Fibroblast of lung (primary cell): ENCODE results near the gene CTNNBIP1. TPM values are rescaled to one million over a fixed set of nuclear protein-coding genes. Genes with fewer than 3 reads are reported as not detected.

Source experiments
- DNase-seq, 2 donors: peaks; one replicate each; pipeline versions ENCODE4 v3.0.0 to v3.0.0-alpha.2; 2010; ENCODE audit warnings: low read depth in 2 of 2
- H2AFZ ChIP-seq: 2 replicates; pipeline ENCODE4 v1.5.1; 2012; ENCODE audit warnings: low read length, control low read depth, inconsistent platforms
- H3K27ac ChIP-seq: 2 replicates; pipeline ENCODE4 v1.5.1; 2011; ENCODE audit warnings: low read length, control low read depth; ENCODE audit not compliant: insufficient read depth
- H3K27me3 ChIP-seq: 2 replicates; pipeline ENCODE4 v1.5.1; 2011; ENCODE audit warnings: mild to moderate bottlenecking, low read length; ENCODE audit not compliant: control insufficient read depth, insufficient read depth
- H3K36me3 ChIP-seq: 2 replicates; pipeline ENCODE4 v1.5.1; 2011; ENCODE audit warnings: low read length; ENCODE audit not compliant: control insufficient read depth, insufficient read depth
- H3K4me1 ChIP-seq: 2 replicates; pipeline ENCODE4 v1.5.1; 2011; ENCODE audit warnings: low read length; ENCODE audit not compliant: control insufficient read depth, insufficient read depth; ENCODE audit errors: extremely low read depth
- H3K4me2 ChIP-seq: 2 replicates; pipeline ENCODE4 v1.5.1; 2011; ENCODE audit warnings: low read length, control low read depth; ENCODE audit not compliant: insufficient read depth; ENCODE audit errors: extremely low read depth
- H3K4me3 ChIP-seq, 4 experiments: fragments of 200-600 bp in 1 of 4; sonication (generic) in 1 of 4; replicated peaks in 1 of 4; 2 replicates each; pipeline ENCODE4 v1.5.1; 2011 to 2016; ENCODE audit warnings: low read length in 4 of 4, low read depth in 3 of 4, mild to moderate bottlenecking in 3 of 4, control low read depth in 2 of 4, inconsistent platforms in 1 of 4, mixed read lengths in 1 of 4; ENCODE audit not compliant: insufficient read depth in 1 of 4; ENCODE audit errors: control extremely low read depth in 1 of 4
- H3K79me2 ChIP-seq: 2 replicates; pipeline ENCODE4 v1.5.1; 2012; ENCODE audit warnings: mild to moderate bottlenecking, low read length, inconsistent platforms; ENCODE audit not compliant: control insufficient read depth, insufficient read depth
- H3K9ac ChIP-seq: 2 replicates; pipeline ENCODE4 v1.5.1; 2011; ENCODE audit warnings: mild to moderate bottlenecking, low read length, control low read depth; ENCODE audit not compliant: insufficient read depth
- H3K9me3 ChIP-seq: 2 replicates; pipeline ENCODE4 v1.5.1; 2012; ENCODE audit warnings: low read depth, low read length; ENCODE audit not compliant: control insufficient read depth, insufficient read depth
- H4K20me1 ChIP-seq: 2 replicates; pipeline ENCODE4 v1.5.1; 2011; ENCODE audit warnings: low read length; ENCODE audit not compliant: control insufficient read depth, insufficient read depth; ENCODE audit errors: extremely low read depth
- EZH2 ChIP-seq: IDR thresholded peaks from 2 replicates; pipeline ENCODE4 v1.5.1; 2012; ENCODE audit warnings: low read length, control low read depth, mild to moderate bottlenecking; ENCODE audit errors: missing control alignments
- polyA plus RNA-seq, 2 donors: library from polyadenylated mRNA; depleted of rRNA in 1 of 2; stranded (reverse) in 1 of 2; unstranded in 1 of 2; fragments of >200 nt; gene quantifications; 2 replicates each; pipeline ENCODE4 v1.2.1, GENCODE V29; 2011 to 2012; ENCODE audit warnings: missing spikeins in 1 of 2
- total RNA-seq: library from RNA; depleted of rRNA; stranded (reverse); fragments of >200 nt; gene quantifications from 2 replicates; pipeline ENCODE4 v1.2.1, GENCODE V29; 2014
- TF ChIP-seq, protein P1 (sequence below), 2 donors: IDR thresholded peaks in 1 of 2; conservative IDR thresholded peaks in 1 of 2; 1 replicate in 1 of 2; 2 replicates in 1 of 2; pipeline ENCODE4 v1.5.1; 2011 to 2012; ENCODE audit warnings: low read length in 2 of 2, control low read depth in 1 of 2, inconsistent platforms in 1 of 2, low read depth in 1 of 2, mild to moderate bottlenecking in 1 of 2

Gene CTNNBIP1
- total and polyA plus RNA-seq, 2 donors (not counting 1 experiment from before 2014, with no cell fraction given): 16.5 to 19.0 TPM

DNA sequence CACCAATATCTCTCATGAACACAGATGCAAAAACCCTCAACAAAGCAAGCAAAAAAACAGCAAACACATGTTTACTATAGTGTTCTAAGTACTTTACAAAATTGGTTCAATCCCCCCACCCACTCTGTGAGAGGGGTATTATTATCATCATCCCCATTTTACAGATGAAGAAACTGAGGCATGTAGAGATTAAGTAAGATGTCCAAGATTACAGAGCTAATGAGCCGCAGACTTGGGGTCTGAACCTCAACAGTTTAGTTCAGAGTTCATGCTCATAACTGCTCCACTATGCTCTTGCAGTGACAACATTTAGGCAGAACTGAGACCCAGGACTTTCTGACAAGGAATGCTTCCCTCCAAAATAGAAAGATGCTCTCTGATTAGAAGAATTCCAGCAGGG lies 108.2 kb downstream of the CTNNBIP1 start:
- Histone ChIP-seq H3K4me2 (no peak overlapping the region), H3K9me3 (no peaks in the 10 kb centered on the region), H3K4me3 (no peak overlapping the region), H3K27ac (no peak overlapping the region), H3K9ac (no peak overlapping the region), H3K27me3 (no peaks in the 10 kb centered on the region), H3K4me1 (no peaks in the 10 kb centered on the region), H3K79me2 (peaks cover 20% of the 10 kb centered on the region), H3K36me3 (no peaks in the 10 kb centered on the region), H2AFZ (no peak overlapping the region), H4K20me1 (no peaks in the 10 kb centered on the region)
- no peak for DNase-seq
- TF ChIP-seq, protein P1, sequence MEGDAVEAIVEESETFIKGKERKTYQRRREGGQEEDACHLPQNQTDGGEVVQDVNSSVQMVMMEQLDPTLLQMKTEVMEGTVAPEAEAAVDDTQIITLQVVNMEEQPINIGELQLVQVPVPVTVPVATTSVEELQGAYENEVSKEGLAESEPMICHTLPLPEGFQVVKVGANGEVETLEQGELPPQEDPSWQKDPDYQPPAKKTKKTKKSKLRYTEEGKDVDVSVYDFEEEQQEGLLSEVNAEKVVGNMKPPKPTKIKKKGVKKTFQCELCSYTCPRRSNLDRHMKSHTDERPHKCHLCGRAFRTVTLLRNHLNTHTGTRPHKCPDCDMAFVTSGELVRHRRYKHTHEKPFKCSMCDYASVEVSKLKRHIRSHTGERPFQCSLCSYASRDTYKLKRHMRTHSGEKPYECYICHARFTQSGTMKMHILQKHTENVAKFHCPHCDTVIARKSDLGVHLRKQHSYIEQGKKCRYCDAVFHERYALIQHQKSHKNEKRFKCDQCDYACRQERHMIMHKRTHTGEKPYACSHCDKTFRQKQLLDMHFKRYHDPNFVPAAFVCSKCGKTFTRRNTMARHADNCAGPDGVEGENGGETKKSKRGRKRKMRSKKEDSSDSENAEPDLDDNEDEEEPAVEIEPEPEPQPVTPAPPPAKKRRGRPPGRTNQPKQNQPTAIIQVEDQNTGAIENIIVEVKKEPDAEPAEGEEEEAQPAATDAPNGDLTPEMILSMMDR (conservative IDR thresholded peaks at IDR 0.05 in 1 of 2, IDR thresholded peaks at IDR 0.05 in 1 of 2; ENCODE audit: low read depth in 1 of 2, low read length in 2 of 2): no peak
- no peak for TF ChIP-seq EZH2

Other genes with a start within 250 kb of the CTNNBIP1 start
- gene CLSTN1, start 86.3 kb downstream of the CTNNBIP1 start, total RNA-seq: 78.6 and 115 TPM in 2 replicates
- 57.4 and 65.3 TPM in 2 replicates for gene CLSTN1, start 86.3 kb downstream of the CTNNBIP1 start, polyA plus RNA-seq
- gene LZIC, start 33.1 kb upstream of the CTNNBIP1 start, total RNA-seq: 26.9 and 31.6 TPM in 2 replicates
- gene LZIC, start 33.1 kb upstream of the CTNNBIP1 start, polyA plus RNA-seq: 27.5 and 33.5 TPM in 2 replicates
- 14.4 and 17.2 TPM in 2 replicates for gene NMNAT1, start 33.2 kb upstream of the CTNNBIP1 start, total RNA-seq
- 9.6 and 11.5 TPM in 2 replicates for gene NMNAT1, start 33.2 kb upstream of the CTNNBIP1 start, polyA plus RNA-seq
- gene RBP7, start 87.0 kb upstream of the CTNNBIP1 start, total RNA-seq: not detected in 2 replicates
- gene RBP7, start 87.0 kb upstream of the CTNNBIP1 start, polyA plus RNA-seq: 0.36 TPM in 1 of 2 replicates, not detected in the other
- gene UBE4B, start 122.7 kb upstream of the CTNNBIP1 start, total RNA-seq: 28.2 and 30.7 TPM in 2 replicates
- gene UBE4B, start 122.7 kb upstream of the CTNNBIP1 start, polyA plus RNA-seq: 21.9 and 28.9 TPM in 2 replicates